Colonic mucosa (tissue), 4 donors: ENCODE measurements around the gene BCAN. TPM values are rescaled to one million over a fixed set of nuclear protein-coding genes. Genes with fewer than 3 reads are reported as not detected.
A peak's percentile ranks its signal among the peaks of the same experiment; 100 is the strongest.

ENCODE experiments used
- DNase-seq: peaks from one replicate; pipeline ENCODE4 v3.0.0-alpha.2; 2020
- H3K27ac ChIP-seq: fragments of 200-600 bp; one replicate; pipeline ENCODE4 v1.8.0; 2021
- H3K27me3 ChIP-seq: fragments of 200-600 bp; one replicate; pipeline ENCODE4 v1.8.0; 2021
- H3K36me3 ChIP-seq: fragments of 200-600 bp; one replicate; pipeline ENCODE4 v1.8.0; 2021
- H3K4me1 ChIP-seq: fragments of 200-600 bp; one replicate; pipeline ENCODE4 v1.8.0; 2021; ENCODE audit warnings: mild to moderate bottlenecking
- H3K4me3 ChIP-seq: fragments of 200-600 bp; one replicate; pipeline ENCODE4 v1.8.0; 2021
- H3K9ac ChIP-seq, 2 donors: one replicate each; pipeline ENCODE4 v1.7.0; 2013; ENCODE audit warnings: control low read depth in 2 of 2, low read depth in 2 of 2, low read length in 2 of 2
- H3K9me3 ChIP-seq: fragments of 200-600 bp; one replicate; pipeline ENCODE4 v1.8.0; 2021
- CTCF ChIP-seq: fragments of 200-600 bp; IDR thresholded peaks from one replicate; pipeline ENCODE4 v1.8.0; 2022; ENCODE audit warnings: antibody characterized with exemption, mild to moderate bottlenecking
- intact Hi-C: fragments of 100-400 bp; cut with DNase I; formaldehyde crosslinking; loops from one replicate; pipeline ENCODE4 v1.14.1; 2022
- total RNA-seq, 2 donors: library from RNA; stranded (reverse); fragmentation: NEBNext Ultra II Directional in 1 of 2; extraction: Animal tissue kit (Norgen Biotek cat#: 25700) in 1 of 2; gene quantifications; one replicate each; pipeline ENCODE4 v1.2.1, GENCODE V29; 2021
- donor health status: healthy.
- donor health status: DM: no; HTN: no; CAD: no.
- donor health status: DM: no; HTN: no; CAD: no.

BCAN gene
- total RNA-seq, 2 donors from 2014 or later, result 0.37 TPM; not detected in 1

- Histone ChIP-seq H3K4me3 (peak overlapping the region; percentile 30), H3K9me3 (no peaks in the 10 kb centered on the region), H3K4me1 (peaks cover 38% of the 10 kb centered on the region), H3K27ac (peak overlapping the region; percentile 82), H3K36me3 (no peaks in the 10 kb centered on the region), H3K27me3 (no peaks in the 10 kb centered on the region), H3K9ac (peak overlapping the region; percentile 65 to 82)
- TF ChIP-seq CTCF, result peak; percentile 99
- intact Hi-C loops, result loop anchor here (2.0 kb wide), 2 partner anchors 19 to 31 kb away; no protein-coding TSS in a partner anchor
- peak; percentile 96 for DNase-seq
Measured at GRCh38 chr1:156659988-156660751, 18.3 kb downstream of the BCAN start.

- peak overlapping the region; percentile 30 for H3K4me3 ChIP-seq
- H3K9ac ChIP-seq, result peak overlapping the region; percentile 65 to 82
- TF ChIP-seq CTCF, result no peak
- peak overlapping the region; percentile 82 for H3K27ac ChIP-seq
- H3K27me3 ChIP-seq, result no peaks in the 10 kb centered on the region
- H3K4me1 ChIP-seq, result peaks cover 39% of the 10 kb centered on the region
- DNase-seq, result no peak
- no peaks in the 10 kb centered on the region for H3K9me3 ChIP-seq
- intact Hi-C loops, result no loop called here
- no peaks in the 10 kb centered on the region for H3K36me3 ChIP-seq
Measured at GRCh38 chr1:156660752-156661112, 18.8 kb downstream of the BCAN start.

- intact Hi-C loops, result no loop called here
- Histone ChIP-seq H3K36me3 (no peaks in the 10 kb centered on the region), H3K4me1 (peaks cover 36% of the 10 kb centered on the region), H3K27ac (peak overlapping the region; percentile 82), H3K9me3 (no peaks in the 10 kb centered on the region), H3K4me3 (no peak overlapping the region), H3K27me3 (no peaks in the 10 kb centered on the region), H3K9ac (peak overlapping the region; percentile 29 to 33)
- no peak for DNase-seq
- TF ChIP-seq CTCF, result no peak
Measured at GRCh38 chr1:156662005-156662799, 20.3 kb downstream of the BCAN start.

GRCh38 chr1:156662800-156663055 lies 20.8 kb downstream of the BCAN start:
- no peaks in the 10 kb centered on the region for H3K9me3 ChIP-seq
- H3K27ac ChIP-seq, result peak overlapping the region; percentile 82
- intact Hi-C loops, result no loop called here
- TF ChIP-seq CTCF, result no peak
- H3K4me3 ChIP-seq, result no peak overlapping the region
- H3K4me1 ChIP-seq, result peaks cover 31% of the 10 kb centered on the region
- H3K27me3 ChIP-seq, result no peaks in the 10 kb centered on the region
- peak overlapping the region; percentile 29 to 33 for H3K9ac ChIP-seq
- no peak for DNase-seq
- no peaks in the 10 kb centered on the region for H3K36me3 ChIP-seq

GRCh38 chr1:156663178-156663577 lies 21.3 kb downstream of the BCAN start:
- intact Hi-C loops, result no loop called here
- no peak for TF ChIP-seq CTCF
- H3K9ac ChIP-seq, result peak overlapping the region in 1 of 2 donors; percentile 33
- no peaks in the 10 kb centered on the region for H3K27me3 ChIP-seq
- no peaks in the 10 kb centered on the region for H3K36me3 ChIP-seq
- peaks cover 27% of the 10 kb centered on the region for H3K4me1 ChIP-seq
- no peaks in the 10 kb centered on the region for H3K9me3 ChIP-seq
- H3K27ac ChIP-seq, result peak overlapping the region; percentile 82
- no peak for DNase-seq
- H3K4me3 ChIP-seq, result no peak overlapping the region
